H1 (cell line): ENCODE measurements around the gene MAPKAP1. TPM values are rescaled to one million over a fixed set of nuclear protein-coding genes. Genes with fewer than 3 reads are reported as not detected.

Source experiments
- CTCF ChIA-PET: fragments of 300-600 bp; sonication (Branson Sonifier 250); formaldehyde crosslinking; loops from one replicate; lab custom pipeline; 2021; ENCODE audit not compliant: partially characterized antibody; lab: Charles Lee
- POLR2A ChIA-PET: fragments of 300-600 bp; sonication (Branson Sonifier 250); formaldehyde crosslinking; loops from one replicate; lab custom pipeline; 2021; ENCODE audit warnings: inconsistent platforms; ENCODE audit not compliant: partially characterized antibody; lab: Charles Lee
- DNase-seq, 2 experiments: peaks; one replicate each; pipeline versions ENCODE4 v3.0.0 to v3.0.0-alpha.2; 2010 to 2022; ENCODE audit warnings: low spot score in 2 of 2, low read depth in 1 of 2, mixed read lengths in 1 of 2
- FAIRE-seq: peaks from 2 replicates; lab custom pipeline; 2011; peaks lifted over from hg19 to GRCh38; lab: Jason Lieb, UNC
- H2AFZ ChIP-seq: 2 replicates; pipeline ENCODE4 v1.8.1; 2012; ENCODE audit warnings: low read length, inconsistent platforms
- H2AK5ac ChIP-seq: 2 replicates; pipeline ENCODE4 v1.6.1; 2013; ENCODE audit warnings: low read depth, low read length
- H2BK120ac ChIP-seq: replicated peaks from 2 replicates; pipeline ENCODE3; 2013; ENCODE audit warnings: low read depth, low read length, inconsistent platforms
- H2BK12ac ChIP-seq: 2 replicates; pipeline ENCODE4 v1.6.1; 2013; ENCODE audit warnings: low read depth, low read length
- H2BK15ac ChIP-seq: 2 replicates; pipeline ENCODE4 v1.6.1; 2013; ENCODE audit warnings: low read length
- H2BK20ac ChIP-seq: 2 replicates; pipeline ENCODE4 v1.6.1; 2013; ENCODE audit warnings: low read length
- H2BK5ac ChIP-seq: 2 replicates; pipeline ENCODE4 v1.6.1; 2013; ENCODE audit warnings: low read depth, low read length
- H3K14ac ChIP-seq: 2 replicates; pipeline ENCODE4 v1.6.1; 2013; ENCODE audit warnings: inconsistent platforms; ENCODE audit not compliant: insufficient read length
- H3K18ac ChIP-seq: 2 replicates; pipeline ENCODE4 v1.6.1; 2013; ENCODE audit warnings: low read length; ENCODE audit errors: extremely low read depth
- H3K23ac ChIP-seq: 2 replicates; pipeline ENCODE4 v1.6.1; 2013; ENCODE audit warnings: inconsistent platforms; ENCODE audit not compliant: insufficient read length
- H3K23me2 ChIP-seq: 2 replicates; pipeline ENCODE4 v1.6.1; 2013; ENCODE audit warnings: low read depth, low read length
- H3K27ac ChIP-seq: 2 replicates; pipeline ENCODE4 v1.6.1; 2011; ENCODE audit warnings: low read depth, low read length, inconsistent platforms
- H3K27me3 ChIP-seq, 4 experiments: replicated peaks in 1 of 4; 1 replicate in 1 of 4; 2 replicates in 3 of 4; pipeline versions ENCODE4 v1.6.1 to v1.8.1; 2011 to 2013; ENCODE audit warnings: low read length in 3 of 4, mild to moderate bottlenecking in 3 of 4, inconsistent platforms in 2 of 4, mixed read lengths in 2 of 4, moderate library complexity in 1 of 4; ENCODE audit not compliant: control insufficient read depth in 3 of 4, insufficient read depth in 3 of 4; ENCODE audit errors: extremely low read depth in 1 of 4
- H3K36me3 ChIP-seq, 4 experiments: 2 replicates each; pipeline versions ENCODE4 v1.6.1 to v1.8.1; 2011 to 2013; ENCODE audit warnings: mild to moderate bottlenecking in 4 of 4, low read length in 3 of 4, moderate library complexity in 2 of 4, control low read depth in 1 of 4, inconsistent platforms in 1 of 4; ENCODE audit not compliant: insufficient read depth in 4 of 4, control insufficient read depth in 2 of 4
- H3K4ac ChIP-seq: replicated peaks from 2 replicates; pipeline ENCODE3; 2013; ENCODE audit warnings: low read length, low read depth, mixed read lengths, inconsistent platforms; ENCODE audit not compliant: insufficient read length
- H3K4me1 ChIP-seq, 4 experiments: replicated peaks in 1 of 4; 1 replicate in 1 of 4; 2 replicates in 3 of 4; pipeline versions ENCODE4 v1.6.1 to v1.8.1; 2011 to 2013; ENCODE audit warnings: low read length in 3 of 4, inconsistent platforms in 2 of 4, mixed read lengths in 1 of 4; ENCODE audit not compliant: insufficient read depth in 4 of 4, control insufficient read depth in 3 of 4
- H3K4me2 ChIP-seq, 2 experiments: 2 replicates each; pipeline versions ENCODE4 v1.6.1 to v1.8.1; 2011 to 2013; ENCODE audit warnings: low read depth in 2 of 2, low read length in 2 of 2, control low read depth in 1 of 2, inconsistent platforms in 1 of 2, mild to moderate bottlenecking in 1 of 2; ENCODE audit not compliant: insufficient read depth in 1 of 2
- H3K4me3 ChIP-seq, 4 experiments: fragments of 200-600, 300-600 bp in 1 of 4; sonication (generic), shearing (Covaris generic), sonication (Bioruptor Twin) in 1 of 4; 2 replicates each; pipeline versions ENCODE4 v1.5.1 to v1.8.1; 2011 to 2016; ENCODE audit warnings: low read length in 4 of 4, low read depth in 3 of 4, control low read depth in 2 of 4, inconsistent platforms in 2 of 4, mild to moderate bottlenecking in 2 of 4, mixed read lengths in 1 of 4, moderate library complexity in 1 of 4; ENCODE audit not compliant: insufficient read depth in 2 of 4; ENCODE audit errors: extremely low read depth in 1 of 4
- H3K56ac ChIP-seq: replicated peaks from 2 replicates; pipeline ENCODE3; 2013; ENCODE audit warnings: low read depth, mild to moderate bottlenecking, mixed read lengths, low read length, inconsistent platforms; ENCODE audit not compliant: insufficient read length
- H3K79me1 ChIP-seq: 2 replicates; pipeline ENCODE4 v1.6.1; 2013; ENCODE audit warnings: low read depth, low read length, control low read depth
- H3K79me2 ChIP-seq, 2 experiments: 2 replicates each; pipeline versions ENCODE4 v1.6.1 to v1.8.1; 2012 to 2013; ENCODE audit warnings: low read length in 2 of 2, mild to moderate bottlenecking in 2 of 2, inconsistent platforms in 1 of 2; ENCODE audit not compliant: insufficient read depth in 2 of 2, control insufficient read depth in 1 of 2
- H3K9ac ChIP-seq, 4 experiments: replicated peaks in 1 of 4; 1 replicate in 1 of 4; 2 replicates in 3 of 4; pipeline versions ENCODE4 v1.6.1 to v1.8.1; 2011 to 2013; ENCODE audit warnings: low read depth in 3 of 4, low read length in 3 of 4, control low read depth in 2 of 4, mild to moderate bottlenecking in 2 of 4, moderate library complexity in 2 of 4, inconsistent platforms in 1 of 4; ENCODE audit errors: extremely low read depth in 1 of 4
- H3K9me3 ChIP-seq, 2 experiments: 2 replicates each; pipeline versions ENCODE4 v1.6.1 to v1.8.1; 2012 to 2013; ENCODE audit warnings: mild to moderate bottlenecking in 2 of 2, moderate library complexity in 2 of 2, control low read depth in 1 of 2, inconsistent platforms in 1 of 2, low read depth in 1 of 2, low read length in 1 of 2, mixed read lengths in 1 of 2; ENCODE audit not compliant: insufficient read depth in 2 of 2
- H4K20me1 ChIP-seq, 2 experiments: replicated peaks in 1 of 2; 2 replicates each; pipeline versions ENCODE3 to v1.8.1; 2011 to 2013; ENCODE audit warnings: inconsistent platforms in 2 of 2, low read length in 2 of 2, mild to moderate bottlenecking in 1 of 2; ENCODE audit not compliant: insufficient read depth in 2 of 2, control insufficient read depth in 1 of 2
- H4K5ac ChIP-seq: 2 replicates; pipeline ENCODE4 v1.6.1; 2013; ENCODE audit warnings: low read length, low read depth, mixed read lengths, inconsistent platforms; ENCODE audit not compliant: insufficient read length
- H4K8ac ChIP-seq: 2 replicates; pipeline ENCODE4 v1.8.0; 2013; ENCODE audit warnings: mild to moderate bottlenecking, moderate library complexity, low read length, inconsistent platforms; ENCODE audit not compliant: insufficient read depth; ENCODE audit errors: extremely low read depth
- H4K91ac ChIP-seq: replicated peaks from 2 replicates; pipeline ENCODE3; 2013; ENCODE audit warnings: low read length, mixed read lengths, inconsistent platforms; ENCODE audit not compliant: insufficient read length
- CBX8 ChIP-seq: fragments of 300-800, 300-1000 bp; sonication (generic); IDR thresholded peaks from 2 replicates; pipeline ENCODE4 v1.7.1; 2016; ENCODE audit warnings: low read depth, low read length, borderline replicate concordance
- EZH2 ChIP-seq: fragments of 200-600 bp; sonication (generic); IDR thresholded peaks from 2 replicates; pipeline ENCODE4 v1.7.1; 2012; ENCODE audit warnings: low read depth, mild to moderate bottlenecking, moderate library complexity, low read length, inconsistent platforms; ENCODE audit not compliant: severe bottlenecking
- HDAC2 ChIP-seq, 2 experiments: fragments of 300-600 bp in 1 of 2; sonication (generic) in 1 of 2; IDR thresholded peaks; 2 replicates each; pipeline ENCODE4 v1.6.1; 2011 to 2012; ENCODE audit warnings: low read depth in 2 of 2, low read length in 2 of 2, mild to moderate bottlenecking in 2 of 2, moderate library complexity in 2 of 2, borderline replicate concordance in 1 of 2, inconsistent platforms in 1 of 2
- JUN ChIP-seq: IDR thresholded peaks from 2 replicates; pipeline ENCODE4 v1.6.1; 2011; ENCODE audit warnings: low read depth, mild to moderate bottlenecking, improper control_type of control experiment, low read length
- MAFK ChIP-seq: IDR thresholded peaks from 2 replicates; pipeline ENCODE4 v1.6.1; 2012; ENCODE audit warnings: low read depth, mild to moderate bottlenecking, improper control_type of control experiment, low read length
- NANOG ChIP-seq: IDR thresholded peaks from 2 replicates; pipeline ENCODE4 v1.6.1; 2011; ENCODE audit warnings: low read length, low read depth, mild to moderate bottlenecking, inconsistent platforms; ENCODE audit not compliant: insufficient read depth, poor library complexity, severe bottlenecking
- RAD21 ChIP-seq, 2 experiments: IDR thresholded peaks in 1 of 2; conservative IDR thresholded peaks in 1 of 2; 2 replicates each; pipeline ENCODE4 v1.6.1; 2011; ENCODE audit warnings: low read depth in 2 of 2, low read length in 2 of 2, improper control_type of control experiment in 1 of 2, inconsistent platforms in 1 of 2, mild to moderate bottlenecking in 1 of 2, moderate library complexity in 1 of 2
- ZNF274 ChIP-seq: IDR thresholded peaks from 2 replicates; pipeline ENCODE4 v1.7.0; 2012; ENCODE audit warnings: low read length, borderline replicate concordance; ENCODE audit errors: extremely low read depth
- WGBS, 2 experiments: shearing (Covaris generic) in 1 of 2; methylation state at CpG; one replicate each; pipeline versions ENCODE4 v1.1.6 to v1.1.7; 2013 to 2015; ENCODE audit warnings: low lambda C conversion rate in 2 of 2, mixed read lengths in 2 of 2, inconsistent platforms in 1 of 2, low coverage in 1 of 2, missing lambda C conversion rate in 1 of 2; ENCODE audit not compliant: insufficient replicate concordance in 2 of 2, insufficient coverage in 1 of 2, insufficient read length in 1 of 2; ENCODE audit errors: extremely low coverage in 1 of 2, missing lambda C conversion rate in 1 of 2; 5-methylcytosine and 5-hydroxymethylcytosine counted together
- polyA plus RNA-seq, 7 experiments: library from polyadenylated mRNA; depleted of rRNA in 3 of 7; stranded (reverse) in 5 of 7; unstranded in 2 of 7; fragments of >200 nt in 5 of 7; fragments of 200-250 nt in 2 of 7; gene quantifications; 1 replicate in 5 of 7; 2 replicates in 1 of 7; 4 replicates in 1 of 7; pipeline versions ENCODE4 v1.2.1 to v1.2.3, GENCODE V29; 2011 to 2013; ENCODE audit warnings: missing spikeins in 2 of 7, mixed read lengths in 2 of 7
- total RNA-seq: library from RNA; stranded (reverse); fragmentation: NEBNext Ultra II Directional; extraction: Animal tissue kit (Norgen Biotek cat#: 25700); gene quantifications from 2 replicates; pipeline ENCODE4 v1.2.1, GENCODE V29; 2021

Gene MAPKAP1
- total and polyA plus RNA-seq, 2 of the 8 experiments (the other 6 are each of a cell fraction or from before 2014, with no cell fraction given), result 79.2 to 140 TPM

DNA sequence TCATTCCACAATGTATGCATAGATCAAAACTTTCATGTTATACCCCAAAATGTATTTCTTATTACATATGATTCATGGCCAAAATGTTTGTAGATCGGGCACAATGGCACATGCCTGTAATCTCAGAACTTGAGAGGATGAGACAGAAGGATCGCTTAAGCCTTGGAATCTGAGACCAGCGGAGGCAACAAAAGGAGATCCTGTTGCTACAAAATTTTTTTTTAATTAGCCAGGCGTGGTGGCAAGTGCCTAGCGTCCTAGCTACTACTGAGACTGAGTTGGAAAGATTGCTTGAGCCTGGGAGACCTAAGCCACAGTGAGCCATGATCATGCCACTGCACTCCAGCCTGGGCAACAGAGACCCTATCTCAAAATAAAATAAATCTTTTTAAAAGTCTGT, 89.9 kb downstream of the MAPKAP1 start:
- H3K14ac ChIP-seq, result no peak overlapping the region
- no peak overlapping the region for H2BK5ac ChIP-seq
- no peak overlapping the region for H3K4me2 ChIP-seq
- H2BK20ac ChIP-seq, result no peak overlapping the region
- H4K5ac ChIP-seq, result no peak overlapping the region
- no peak overlapping the region for H3K9ac ChIP-seq
- no peak overlapping the region for H3K23ac ChIP-seq
- H3K23me2 ChIP-seq, result no peaks in the 10 kb centered on the region; the same call in 1 of the 2 replicates
- ChIA-PET POLR2A (no interaction called here), CTCF (interaction anchor here (1.1 kb wide), 1 partner anchor 549 kb away, joined by 3 read pairs; no protein-coding TSS in a partner anchor)
- no peak overlapping the region for H2BK120ac ChIP-seq
- no peak overlapping the region for H4K91ac ChIP-seq
- H3K79me1 ChIP-seq, result no peaks in the 10 kb centered on the region; the same call in 1 of the 2 replicates
- H3K4ac ChIP-seq, result no peak overlapping the region
- 79% methylated on average over 5 of the region's 5 CpGs; no CpG with 5 or more reads in 1 of the 2 experiments for WGBS, 2 experiments
- H2BK15ac ChIP-seq, result no peak overlapping the region
- H4K8ac ChIP-seq, result no peak overlapping the region
- H3K4me1 ChIP-seq, result peaks cover 0 to 4% (median 0%) of the 10 kb centered on the region in 4 experiments; a peak in 1 of 7 replicates
- H3K9me3 ChIP-seq, result no peaks in the 10 kb centered on the region
- no peaks in the 10 kb centered on the region for H3K27me3 ChIP-seq
- H3K27ac ChIP-seq, result no peak overlapping the region
- H2AFZ ChIP-seq, result no peak overlapping the region
- TF ChIP-seq NANOG (no peak), MAFK (no peak), RAD21 (IDR thresholded peaks at IDR 0.05 in 1 of 2, conservative IDR thresholded peaks at IDR 0.05 in 1 of 2; ENCODE audit: low read depth in 2 of 2, low read length in 2 of 2) (no peak), HDAC2 (IDR thresholded peaks at IDR 0.05; ENCODE audit: borderline replicate concordance in 1 of 2, low read depth in 2 of 2, low read length in 2 of 2) (no peak), EZH2 (no peak), CBX8 (no peak), ZNF274 (no peak), JUN (no peak)
- DNase-seq (no peak), FAIRE-seq (no peak)
- H3K79me2 ChIP-seq, result peaks cover 0 to 55% of the 10 kb centered on the region in 2 experiments
- H3K36me3 ChIP-seq, result no peaks in the 10 kb centered on the region
- no peak overlapping the region for H3K18ac ChIP-seq
- H4K20me1 ChIP-seq, result no peaks in the 10 kb centered on the region
- no peak overlapping the region for H3K4me3 ChIP-seq
- H3K56ac ChIP-seq, result no peak overlapping the region
- H2AK5ac ChIP-seq, result no peak overlapping the region
- no peak overlapping the region for H2BK12ac ChIP-seq
